HG02588 (cell line): Measurements from ENCODE around the gene STARD3.

ENCODE experiments used
- ATAC-seq: cut with Tn5 transposase; IDR thresholded peaks from one replicate; pipeline ENCODE4 v1.9.1; 2021; ENCODE audit warnings: mild to moderate bottlenecking, moderate library complexity; ENCODE audit not compliant: unreplicated experiment

The STARD3 gene

GRCh38 chr17:39658346-39658745 is 21.4 kb downstream of the STARD3 start:
- ATAC-seq, result no peak

- no peak for ATAC-seq
Measured at GRCh38 chr17:39658760-39659159, 21.8 kb downstream of the STARD3 start.

GRCh38 chr17:39659279-39660010 is 22.5 kb downstream of the STARD3 start:
- ATAC-seq, result no peak

- ATAC-seq, result no peak
Measured at GRCh38 chr17:39660011-39660360, 23.0 kb downstream of the STARD3 start.

- ATAC-seq, result no peak
Measured at GRCh38 chr17:39660397-39661385, 23.7 kb downstream of the STARD3 start.

- no peak for ATAC-seq
Measured at GRCh38 chr17:39661744-39662541, 25.0 kb downstream of the STARD3 start.

- ATAC-seq, result no peak
Measured at GRCh38 chr17:39662551-39663339, 25.8 kb downstream of the STARD3 start.

- no peak for ATAC-seq
Measured at GRCh38 chr17:39663340-39663687, 26.4 kb downstream of the STARD3 start.

- ATAC-seq, result no peak
Measured at GRCh38 chr17:39663688-39664580, 27.0 kb downstream of the STARD3 start.

GRCh38 chr17:39664581-39665561 is 27.9 kb downstream of the STARD3 start, which contains the start of gene TCAP:
Gene TCAP (plus strand): TSS chr17:39665349. CDS start chr17:39665360, 11 bp downstream.
- ATAC-seq, result no peak

GRCh38 chr17:39665642-39666224 is 28.8 kb downstream of the STARD3 start:
- ATAC-seq, result no peak

- ATAC-seq, result no peak
Measured at GRCh38 chr17:39666231-39666600, 29.3 kb downstream of the STARD3 start.

- ATAC-seq, result no peak
Measured at GRCh38 chr17:39666601-39667261, 29.8 kb downstream of the STARD3 start.

- no peak for ATAC-seq
Measured at GRCh38 chr17:39667262-39667944, 30.5 kb downstream of the STARD3 start.

GRCh38 chr17:39667945-39668924 is 31.3 kb downstream of the STARD3 start, which contains the start of gene PNMT:
Gene PNMT (plus strand): TSS chr17:39668453. CDS start chr17:39668476, 23 bp downstream.
- ATAC-seq, result no peak
